Colonic mucosa (tissue), 4 donors: ENCODE data around the gene PDZK1. TPM values are rescaled to one million over a fixed set of nuclear protein-coding genes. Genes with fewer than 3 reads are reported as not detected.
"Not testable (repeated sequence)": the region's sequence is repeated elsewhere in the genome, so short reads cannot be mapped to it uniquely, and the experiment has no call there.

Experiments used
- DNase-seq: peaks from one replicate; pipeline ENCODE4 v3.0.0-alpha.2; 2020
- H3K27ac ChIP-seq: fragments of 200-600 bp; one replicate; pipeline ENCODE4 v1.8.0; 2021
- H3K27me3 ChIP-seq: fragments of 200-600 bp; one replicate; pipeline ENCODE4 v1.8.0; 2021
- H3K36me3 ChIP-seq: fragments of 200-600 bp; one replicate; pipeline ENCODE4 v1.8.0; 2021
- H3K4me1 ChIP-seq: fragments of 200-600 bp; one replicate; pipeline ENCODE4 v1.8.0; 2021; ENCODE audit warnings: mild to moderate bottlenecking
- H3K4me3 ChIP-seq: fragments of 200-600 bp; one replicate; pipeline ENCODE4 v1.8.0; 2021
- H3K9ac ChIP-seq, 2 donors: one replicate each; pipeline ENCODE4 v1.7.0; 2013; ENCODE audit warnings: control low read depth in 2 of 2, low read depth in 2 of 2, low read length in 2 of 2
- H3K9me3 ChIP-seq: fragments of 200-600 bp; one replicate; pipeline ENCODE4 v1.8.0; 2021
- intact Hi-C: fragments of 100-400 bp; cut with DNase I; formaldehyde crosslinking; loops from one replicate; pipeline ENCODE4 v1.14.1; 2022
- total RNA-seq, 2 donors: library from RNA; stranded (reverse); fragmentation: NEBNext Ultra II Directional in 1 of 2; extraction: Animal tissue kit (Norgen Biotek cat#: 25700) in 1 of 2; gene quantifications; one replicate each; pipeline ENCODE4 v1.2.1, GENCODE V29; 2021
- donor health status: healthy.
- donor health status: DM: no; HTN: no; CAD: no.
- donor health status: DM: no; HTN: no; CAD: no.

Gene PDZK1
- total RNA-seq, 2 donors from 2014 or later, result 0.64 to 0.98 TPM

GRCh38 chr1:145622177-145622576 lies 85.0 kb downstream of the PDZK1 start:
- DNase-seq, H3K4me3 ChIP-seq, H3K27me3 ChIP-seq, H3K36me3 ChIP-seq, H3K4me1 ChIP-seq, H3K27ac ChIP-seq, H3K9ac ChIP-seq, intact Hi-C loops, H3K9me3 ChIP-seq: not testable (repeated sequence)

Other genes starting within 250 kb of the PDZK1 start
- gene GPR89A, start 99.4 kb downstream of the PDZK1 start, total RNA-seq, result 10 to 100 TPM; 14.8 to 16.7 TPM
- under 1 TPM; 0.25 to 0.61 TPM for gene CD160, start 12.1 kb upstream of the PDZK1 start, total RNA-seq
- gene RNF115, start 116.7 kb upstream of the PDZK1 start, total RNA-seq, result 1 to 10 TPM; 6.4 to 6.9 TPM
- gene POLR3C, start 116.8 kb upstream of the PDZK1 start, total RNA-seq, result 10 to 100 TPM; 17.2 to 18.8 TPM
- under 1 TPM; 0.69 to 0.82 TPM for gene NUDT17, start 138.3 kb upstream of the PDZK1 start, total RNA-seq
- gene PIAS3, start 151.7 kb upstream of the PDZK1 start, total RNA-seq, result 10 to 100 TPM; 14.1 to 15.8 TPM
- gene ANKRD35, start 178.5 kb upstream of the PDZK1 start, total RNA-seq, result under 1 TPM; 0.53 to 0.59 TPM
- gene ITGA10, start 202.7 kb upstream of the PDZK1 start, total RNA-seq, result 1 to 10 TPM in 1 of 2 donors, under 1 TPM in 1; 0.19 to 1.7 TPM
- 10 to 100 TPM; 28.2 to 31.1 TPM for gene PEX11B, start 211.3 kb upstream of the PDZK1 start, total RNA-seq
- gene RBM8A, start 220.1 kb upstream of the PDZK1 start, total RNA-seq, result 100 to 1,000 TPM; 108 to 148 TPM